GM06990 (cell line): ENCODE data around the gene SFXN4.

Source experiments
- DNase-seq: peaks from one replicate; pipeline ENCODE4 v3.0.0-alpha.2; 2011; ENCODE audit not compliant: insufficient read length; ENCODE audit errors: extremely low read depth
- H3K27me3 ChIP-seq: replicated peaks from 2 replicates; pipeline ENCODE4 v1.6.0; 2011; ENCODE audit warnings: low read length; ENCODE audit not compliant: control insufficient read depth, insufficient read depth
- H3K36me3 ChIP-seq: 2 replicates; pipeline ENCODE4 v1.5.1; 2011; ENCODE audit warnings: low read length; ENCODE audit not compliant: control insufficient read depth, insufficient read depth
- H3K4me3 ChIP-seq: replicated peaks from 2 replicates; pipeline ENCODE4 v1.5.1; 2011; ENCODE audit warnings: low read depth, mild to moderate bottlenecking, control low read depth, low read length
- CTCF ChIP-seq: IDR thresholded peaks from 2 replicates; pipeline ENCODE4 v1.5.1; 2011; ENCODE audit warnings: low read length, control low read depth, mild to moderate bottlenecking, inconsistent platforms; ENCODE audit not compliant: insufficient read depth, poor library complexity, severe bottlenecking

SFXN4 gene

GRCh38 chr10:119105155-119105554, 60.4 kb downstream of the SFXN4 start:
- H3K4me3 ChIP-seq, result peak overlapping the region; percentile 68
- no peaks in the 10 kb centered on the region for H3K27me3 ChIP-seq
- no peak for TF ChIP-seq CTCF

GRCh38 chr10:119104654-119105015, 60.9 kb downstream of the SFXN4 start:
- Histone ChIP-seq H3K36me3 (no peaks in the 10 kb centered on the region; the same call in 1 of the 2 replicates), H3K27me3 (no peaks in the 10 kb centered on the region), H3K4me3 (peak overlapping the region; percentile 68)
- TF ChIP-seq CTCF, result no peak
- peak; percentile 39 for DNase-seq

More at GRCh38 chr10:119105155-119105554, 60.4 kb downstream of the SFXN4 start:
- no peak for DNase-seq
- H3K36me3 ChIP-seq, result no peaks in the 10 kb centered on the region; the same call in 1 of the 2 replicates

- H3K4me3 ChIP-seq, result peak within 1 kb of the TSS; percentile 68
- H3K27me3 ChIP-seq, result no peaks in the 10 kb centered on the region
- TF ChIP-seq CTCF, result no peak
- peak; percentile 85 for DNase-seq
- no peaks in the 10 kb centered on the region; the same call in 1 of the 2 replicates for H3K36me3 ChIP-seq
Observed at GRCh38 chr10:119103903-119104653, 61.4 kb downstream of the SFXN4 start, which contains the start of gene DENND10. Gene DENND10 (plus strand): TSS chr10:119104113. CDS start chr10:119104143, 30 bp downstream.

- no peak overlapping the region for H3K4me3 ChIP-seq
Observed at GRCh38 chr10:119103241-119103902, 62.1 kb downstream of the SFXN4 start.

GRCh38 chr10:119101366-119102098, 64.0 kb downstream of the SFXN4 start:
- no peak overlapping the region for H3K4me3 ChIP-seq
- no peak for TF ChIP-seq CTCF
- no peaks in the 10 kb centered on the region for H3K36me3 ChIP-seq
- no peak for DNase-seq
- H3K27me3 ChIP-seq, result no peaks in the 10 kb centered on the region

More at GRCh38 chr10:119103241-119103902, 62.1 kb downstream of the SFXN4 start:
- Histone ChIP-seq H3K27me3 (no peaks in the 10 kb centered on the region), H3K36me3 (no peaks in the 10 kb centered on the region; the same call in 1 of the 2 replicates)
- DNase-seq, result no peak
- no peak for TF ChIP-seq CTCF
